ENCODE results near the gene NTN3. TPM values are rescaled to one million over a fixed set of nuclear protein-coding genes. Genes with fewer than 3 reads are reported as not detected.

NTN3 gene
- total RNA-seq, 1 donor = 0.36 TPM

GRCh38 chr16:2474877-2475412, 3.8 kb downstream of the NTN3 start, which contains the start of gene TBC1D24:
TBC1D24 (plus strand) TSS chr16:2475127; CDS start chr16:2496149, 21,022 bp downstream.
- peaks cover 31% of the 10 kb centered on the region for H3K79me2 ChIP-seq (ENCODE audit: insufficient read depth, low read length)
- H3K4me3 ChIP-seq (ENCODE audit: insufficient read depth, low read length) = peak within 1 kb of the TSS; percentile 83
- TF ChIP-seq, protein P1, sequence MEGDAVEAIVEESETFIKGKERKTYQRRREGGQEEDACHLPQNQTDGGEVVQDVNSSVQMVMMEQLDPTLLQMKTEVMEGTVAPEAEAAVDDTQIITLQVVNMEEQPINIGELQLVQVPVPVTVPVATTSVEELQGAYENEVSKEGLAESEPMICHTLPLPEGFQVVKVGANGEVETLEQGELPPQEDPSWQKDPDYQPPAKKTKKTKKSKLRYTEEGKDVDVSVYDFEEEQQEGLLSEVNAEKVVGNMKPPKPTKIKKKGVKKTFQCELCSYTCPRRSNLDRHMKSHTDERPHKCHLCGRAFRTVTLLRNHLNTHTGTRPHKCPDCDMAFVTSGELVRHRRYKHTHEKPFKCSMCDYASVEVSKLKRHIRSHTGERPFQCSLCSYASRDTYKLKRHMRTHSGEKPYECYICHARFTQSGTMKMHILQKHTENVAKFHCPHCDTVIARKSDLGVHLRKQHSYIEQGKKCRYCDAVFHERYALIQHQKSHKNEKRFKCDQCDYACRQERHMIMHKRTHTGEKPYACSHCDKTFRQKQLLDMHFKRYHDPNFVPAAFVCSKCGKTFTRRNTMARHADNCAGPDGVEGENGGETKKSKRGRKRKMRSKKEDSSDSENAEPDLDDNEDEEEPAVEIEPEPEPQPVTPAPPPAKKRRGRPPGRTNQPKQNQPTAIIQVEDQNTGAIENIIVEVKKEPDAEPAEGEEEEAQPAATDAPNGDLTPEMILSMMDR (IDR thresholded peaks at IDR 0.05; ENCODE audit: extremely low read depth, low read depth, low read length) = no peak
- H3K9me3 ChIP-seq (ENCODE audit: low read depth, low read length) = no peaks in the 10 kb centered on the region
- H3K4me2 ChIP-seq (ENCODE audit: insufficient read depth, low read length) = peak within 1 kb of the TSS; percentile 88
- H3K36me3 ChIP-seq (ENCODE audit: insufficient read depth, low read length) = no peaks in the 10 kb centered on the region
- peaks cover 22% of the 10 kb centered on the region for H4K20me1 ChIP-seq (ENCODE audit: insufficient read depth, low read length)
- H3K4me1 ChIP-seq (ENCODE audit: insufficient read depth, low read length) = peaks cover 9% of the 10 kb centered on the region
- H2AFZ ChIP-seq (ENCODE audit: low read length) = peak within 1 kb of the TSS; percentile 84
- no peaks in the 10 kb centered on the region for H3K27me3 ChIP-seq (ENCODE audit: insufficient read depth, low read length)
- peak within 1 kb of the TSS; percentile 63 for H3K27ac ChIP-seq (ENCODE audit: low read depth, low read length)
- DNase-seq (ENCODE audit: insufficient read length, low spot score, missing footprints) = peak; percentile 100

DNA sequence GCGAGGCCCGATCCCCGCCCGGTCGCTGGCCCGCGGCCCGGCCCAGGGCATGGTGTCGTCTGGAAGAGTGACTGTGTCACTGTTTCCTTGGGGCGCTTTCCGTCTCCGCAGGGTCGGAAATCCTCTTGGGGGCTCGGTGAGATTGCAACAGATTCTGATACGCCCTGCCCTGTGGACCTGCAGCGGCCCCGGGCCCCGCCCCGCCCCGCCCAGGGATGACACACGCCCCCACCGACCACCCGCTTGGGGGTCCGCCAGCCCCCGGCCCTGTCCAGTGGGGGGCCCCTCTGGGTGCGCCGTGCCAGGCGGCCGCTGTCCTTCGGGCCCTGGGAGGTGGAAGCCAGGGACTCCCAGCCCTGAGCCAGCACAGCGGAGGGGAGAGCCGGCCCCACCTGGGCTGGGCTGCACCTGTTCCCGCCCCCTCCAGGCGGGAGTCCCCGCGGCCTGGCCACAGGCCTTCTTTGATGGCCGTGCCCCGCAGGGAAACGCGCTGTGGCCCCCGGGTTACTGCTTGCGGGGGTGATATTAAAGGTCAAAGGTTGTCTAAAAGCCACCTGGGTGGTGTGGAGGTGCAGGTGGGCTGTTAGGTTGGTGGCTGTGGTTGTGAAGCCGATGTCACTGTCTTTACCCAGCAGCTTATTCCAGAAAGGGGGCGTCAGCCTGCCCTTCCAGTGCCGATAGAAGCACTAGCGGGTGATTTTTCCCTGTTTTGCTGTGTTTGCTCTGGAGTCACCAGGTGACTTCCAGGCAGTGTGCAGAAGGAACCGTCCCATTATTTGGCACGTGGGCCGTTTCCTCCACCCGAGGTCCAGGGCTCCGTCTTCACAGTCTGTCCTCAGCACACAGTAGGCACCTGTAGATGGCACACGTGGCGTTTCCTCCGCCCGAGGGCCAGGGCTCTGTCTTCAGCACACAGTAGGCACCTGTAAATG, 4.6 kb downstream of the NTN3 start:
- H3K4me1 ChIP-seq (ENCODE audit: insufficient read depth, low read length) = peaks cover 9% of the 10 kb centered on the region
- H3K79me2 ChIP-seq (ENCODE audit: insufficient read depth, low read length) = peaks cover 33% of the 10 kb centered on the region
- peaks cover 22% of the 10 kb centered on the region for H4K20me1 ChIP-seq (ENCODE audit: insufficient read depth, low read length)
- H3K36me3 ChIP-seq (ENCODE audit: insufficient read depth, low read length) = no peaks in the 10 kb centered on the region
- H2AFZ ChIP-seq (ENCODE audit: low read length) = no peak overlapping the region
- H3K4me2 ChIP-seq (ENCODE audit: insufficient read depth, low read length) = peak overlapping the region; percentile 79
- peak overlapping the region; percentile 83 for H3K4me3 ChIP-seq (ENCODE audit: insufficient read depth, low read length)
- no peak overlapping the region for H3K27ac ChIP-seq (ENCODE audit: low read depth, low read length)
- no peaks in the 10 kb centered on the region for H3K9me3 ChIP-seq (ENCODE audit: low read depth, low read length)
- DNase-seq (ENCODE audit: insufficient read length, low spot score, missing footprints) = no peak
- H3K27me3 ChIP-seq (ENCODE audit: insufficient read depth, low read length) = no peaks in the 10 kb centered on the region
- TF ChIP-seq, protein P1 (IDR thresholded peaks at IDR 0.05; ENCODE audit: extremely low read depth, low read depth, low read length) = no peak

DNA sequence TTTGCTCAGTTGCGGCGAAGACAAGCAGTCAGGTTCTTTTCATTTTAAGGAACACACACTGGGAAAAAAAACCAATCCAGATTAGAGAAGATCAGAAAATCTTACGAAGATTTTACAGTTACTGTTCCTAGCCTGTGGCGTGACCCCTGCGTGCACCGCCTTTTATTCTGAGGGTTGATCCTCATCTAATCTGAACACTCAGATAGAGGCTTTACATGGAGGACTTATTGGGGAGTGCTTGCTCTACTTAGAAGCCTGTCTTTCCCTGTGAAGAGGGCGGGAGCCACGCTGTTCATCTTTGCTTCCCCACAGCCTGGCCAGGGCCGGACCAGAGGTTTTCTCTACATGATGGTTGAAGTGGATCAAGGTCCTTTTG, 5.2 kb downstream of the NTN3 start:
- DNase-seq (ENCODE audit: insufficient read length, low spot score, missing footprints) = peak; percentile 93
- no peaks in the 10 kb centered on the region for H3K9me3 ChIP-seq (ENCODE audit: low read depth, low read length)
- H2AFZ ChIP-seq (ENCODE audit: low read length) = no peak overlapping the region
- H3K4me3 ChIP-seq (ENCODE audit: insufficient read depth, low read length) = no peak overlapping the region
- H4K20me1 ChIP-seq (ENCODE audit: insufficient read depth, low read length) = peaks cover 22% of the 10 kb centered on the region
- H3K79me2 ChIP-seq (ENCODE audit: insufficient read depth, low read length) = peaks cover 33% of the 10 kb centered on the region
- peak overlapping the region; percentile 79 for H3K4me2 ChIP-seq (ENCODE audit: insufficient read depth, low read length)
- TF ChIP-seq, protein P1 (IDR thresholded peaks at IDR 0.05; ENCODE audit: extremely low read depth, low read depth, low read length) = no peak
- no peaks in the 10 kb centered on the region for H3K27me3 ChIP-seq (ENCODE audit: insufficient read depth, low read length)
- H3K36me3 ChIP-seq (ENCODE audit: insufficient read depth, low read length) = no peaks in the 10 kb centered on the region
- no peak overlapping the region for H3K27ac ChIP-seq (ENCODE audit: low read depth, low read length)
- peaks cover 9% of the 10 kb centered on the region for H3K4me1 ChIP-seq (ENCODE audit: insufficient read depth, low read length)

- no peak overlapping the region for H2AFZ ChIP-seq (ENCODE audit: low read length)
- peaks cover 22% of the 10 kb centered on the region for H4K20me1 ChIP-seq (ENCODE audit: insufficient read depth, low read length)
- H3K9me3 ChIP-seq (ENCODE audit: low read depth, low read length) = no peaks in the 10 kb centered on the region
- H3K4me2 ChIP-seq (ENCODE audit: insufficient read depth, low read length) = no peak overlapping the region
- H3K4me3 ChIP-seq (ENCODE audit: insufficient read depth, low read length) = no peak overlapping the region
- H3K4me1 ChIP-seq (ENCODE audit: insufficient read depth, low read length) = peaks cover 9% of the 10 kb centered on the region
- H3K27ac ChIP-seq (ENCODE audit: low read depth, low read length) = no peak overlapping the region
- H3K79me2 ChIP-seq (ENCODE audit: insufficient read depth, low read length) = peaks cover 36% of the 10 kb centered on the region
- TF ChIP-seq, protein P1 (IDR thresholded peaks at IDR 0.05; ENCODE audit: extremely low read depth, low read depth, low read length) = no peak
- no peak for DNase-seq (ENCODE audit: insufficient read length, low spot score, missing footprints)
- no peaks in the 10 kb centered on the region for H3K36me3 ChIP-seq (ENCODE audit: insufficient read depth, low read length)
- no peaks in the 10 kb centered on the region for H3K27me3 ChIP-seq (ENCODE audit: insufficient read depth, low read length)
Observed at GRCh38 chr16:2476741-2477140, 5.6 kb downstream of the NTN3 start.
